Tibial nerve (tissue), 4 donors: ENCODE results near the gene ADAMTS12.

Experiments
- EP300 ChIP-seq, 2 donors: sonication (generic); formaldehyde crosslinking; IDR thresholded peaks; one replicate each; pipeline ENCODE4 v1.6.1; 2017; ENCODE audit warnings: antibody characterized with exemption in 2 of 2, mild to moderate bottlenecking in 1 of 2
- POLR2A ChIP-seq, 2 donors: fragments of 450-650 bp; IDR thresholded peaks; one replicate each; pipeline ENCODE4 v1.6.1; 2017; ENCODE audit warnings: antibody characterized with exemption in 2 of 2, mild to moderate bottlenecking in 2 of 2, moderate library complexity in 2 of 2
- TF ChIP-seq, protein P1 (sequence below), 5 experiments: fragments of 200-600 bp in 3 of 5; fragments of 450-650 bp in 2 of 5; sonication (generic) in 3 of 5; IDR thresholded peaks; one replicate each; pipeline ENCODE4 v1.5.1; 2016 to 2019; ENCODE audit warnings: antibody characterized with exemption in 5 of 5, mild to moderate bottlenecking in 3 of 5, moderate library complexity in 2 of 5

- TF ChIP-seq, protein P1, sequence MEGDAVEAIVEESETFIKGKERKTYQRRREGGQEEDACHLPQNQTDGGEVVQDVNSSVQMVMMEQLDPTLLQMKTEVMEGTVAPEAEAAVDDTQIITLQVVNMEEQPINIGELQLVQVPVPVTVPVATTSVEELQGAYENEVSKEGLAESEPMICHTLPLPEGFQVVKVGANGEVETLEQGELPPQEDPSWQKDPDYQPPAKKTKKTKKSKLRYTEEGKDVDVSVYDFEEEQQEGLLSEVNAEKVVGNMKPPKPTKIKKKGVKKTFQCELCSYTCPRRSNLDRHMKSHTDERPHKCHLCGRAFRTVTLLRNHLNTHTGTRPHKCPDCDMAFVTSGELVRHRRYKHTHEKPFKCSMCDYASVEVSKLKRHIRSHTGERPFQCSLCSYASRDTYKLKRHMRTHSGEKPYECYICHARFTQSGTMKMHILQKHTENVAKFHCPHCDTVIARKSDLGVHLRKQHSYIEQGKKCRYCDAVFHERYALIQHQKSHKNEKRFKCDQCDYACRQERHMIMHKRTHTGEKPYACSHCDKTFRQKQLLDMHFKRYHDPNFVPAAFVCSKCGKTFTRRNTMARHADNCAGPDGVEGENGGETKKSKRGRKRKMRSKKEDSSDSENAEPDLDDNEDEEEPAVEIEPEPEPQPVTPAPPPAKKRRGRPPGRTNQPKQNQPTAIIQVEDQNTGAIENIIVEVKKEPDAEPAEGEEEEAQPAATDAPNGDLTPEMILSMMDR (IDR thresholded peaks at IDR 0.05), result no peak
- TF ChIP-seq EP300 (IDR thresholded peaks at IDR 0.05), result no peak
- TF ChIP-seq POLR2A (IDR thresholded peaks at IDR 0.05), result no peak
These were observed 335.2 kb downstream of the ADAMTS12 start for GRCh38 chr5:33556330-33557328.
